ENCODE results near the gene SFT2D3. TPM values are rescaled to one million over a fixed set of nuclear protein-coding genes. Genes with fewer than 3 reads are reported as not detected.

SFT2D3 gene
- total RNA-seq, 1 donor: 7.0 TPM

DNA sequence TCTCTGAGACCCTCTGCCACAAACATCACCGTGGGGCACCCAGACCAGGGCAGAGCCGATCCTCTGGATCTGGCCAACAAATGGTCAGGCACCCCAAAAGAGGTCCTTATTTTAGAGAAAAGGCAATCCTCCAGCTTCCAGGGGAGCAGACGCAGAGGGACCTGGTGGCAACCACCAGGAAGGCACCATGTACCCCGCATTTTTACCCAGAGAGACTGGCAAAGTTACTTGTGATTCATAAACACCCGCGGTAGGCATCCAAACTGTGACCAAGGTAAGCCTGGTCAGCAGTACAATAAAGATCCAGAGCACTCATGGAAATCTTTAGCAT is 36.4 kb upstream of the SFT2D3 start:
- no peak overlapping the region for H3K4me3 ChIP-seq (ENCODE audit: low read depth, low read length)
- no peak for DNase-seq (ENCODE audit: low read depth)
- TF ChIP-seq, protein P1, sequence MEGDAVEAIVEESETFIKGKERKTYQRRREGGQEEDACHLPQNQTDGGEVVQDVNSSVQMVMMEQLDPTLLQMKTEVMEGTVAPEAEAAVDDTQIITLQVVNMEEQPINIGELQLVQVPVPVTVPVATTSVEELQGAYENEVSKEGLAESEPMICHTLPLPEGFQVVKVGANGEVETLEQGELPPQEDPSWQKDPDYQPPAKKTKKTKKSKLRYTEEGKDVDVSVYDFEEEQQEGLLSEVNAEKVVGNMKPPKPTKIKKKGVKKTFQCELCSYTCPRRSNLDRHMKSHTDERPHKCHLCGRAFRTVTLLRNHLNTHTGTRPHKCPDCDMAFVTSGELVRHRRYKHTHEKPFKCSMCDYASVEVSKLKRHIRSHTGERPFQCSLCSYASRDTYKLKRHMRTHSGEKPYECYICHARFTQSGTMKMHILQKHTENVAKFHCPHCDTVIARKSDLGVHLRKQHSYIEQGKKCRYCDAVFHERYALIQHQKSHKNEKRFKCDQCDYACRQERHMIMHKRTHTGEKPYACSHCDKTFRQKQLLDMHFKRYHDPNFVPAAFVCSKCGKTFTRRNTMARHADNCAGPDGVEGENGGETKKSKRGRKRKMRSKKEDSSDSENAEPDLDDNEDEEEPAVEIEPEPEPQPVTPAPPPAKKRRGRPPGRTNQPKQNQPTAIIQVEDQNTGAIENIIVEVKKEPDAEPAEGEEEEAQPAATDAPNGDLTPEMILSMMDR (IDR thresholded peaks at IDR 0.05; ENCODE audit: insufficient read depth, low read length): no peak

DNA sequence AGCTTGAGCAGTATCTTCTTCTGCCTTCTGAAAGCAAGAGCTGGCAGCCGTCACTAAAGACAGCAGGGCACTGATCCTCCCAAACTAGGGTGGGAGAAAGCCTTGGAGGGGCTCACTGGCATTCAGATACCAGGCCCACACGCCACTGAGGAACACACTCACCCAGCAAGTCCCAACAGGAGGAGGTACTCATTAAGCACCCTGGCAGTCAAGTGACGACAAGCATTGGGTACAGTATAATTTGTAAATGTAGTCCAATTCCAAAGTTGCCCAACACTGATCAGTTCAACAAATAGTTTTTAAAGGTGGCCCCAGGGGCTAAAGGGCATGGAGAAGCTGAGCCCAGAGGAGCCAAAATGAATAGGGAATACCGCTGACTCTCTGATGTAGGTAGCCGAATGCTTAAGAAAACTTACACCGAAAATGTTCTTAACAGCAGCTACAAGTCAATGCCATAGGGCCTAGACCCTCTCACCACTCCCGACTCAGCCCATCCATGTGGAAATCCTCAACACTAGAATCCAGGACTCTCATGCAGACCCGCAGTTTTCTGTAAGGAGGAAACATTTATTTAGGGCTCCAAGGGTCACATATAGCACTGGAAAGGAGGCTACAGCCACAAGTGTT is 35.9 kb upstream of the SFT2D3 start:
- TF ChIP-seq, protein P1 (IDR thresholded peaks at IDR 0.05; ENCODE audit: insufficient read depth, low read length): no peak
- H3K4me3 ChIP-seq (ENCODE audit: low read depth, low read length): no peak overlapping the region
- DNase-seq (ENCODE audit: low read depth): no peak

DNA sequence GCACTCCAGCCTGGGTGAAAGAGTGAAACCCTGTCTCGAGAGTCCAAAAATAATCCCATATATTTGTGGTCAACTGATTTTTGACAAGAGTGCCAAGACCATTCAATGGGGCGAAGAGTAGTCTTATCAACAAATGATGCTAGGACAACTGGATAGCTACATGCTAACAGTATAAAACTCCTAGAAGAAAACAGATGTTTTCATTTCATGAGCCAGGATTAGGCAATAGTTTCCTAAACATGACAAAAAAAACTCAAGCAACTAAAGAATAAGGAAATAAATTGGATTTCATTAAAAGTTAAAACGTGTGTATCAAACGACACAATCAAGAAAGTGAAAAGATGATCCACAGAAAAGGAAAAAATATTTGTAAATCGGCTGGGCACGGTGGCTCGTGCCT is 32.2 kb upstream of the SFT2D3 start:
- no peak overlapping the region for H3K4me3 ChIP-seq (ENCODE audit: low read depth, low read length)
- DNase-seq (ENCODE audit: low read depth): no peak
- TF ChIP-seq, protein P1 (IDR thresholded peaks at IDR 0.05; ENCODE audit: insufficient read depth, low read length): no peak

DNA sequence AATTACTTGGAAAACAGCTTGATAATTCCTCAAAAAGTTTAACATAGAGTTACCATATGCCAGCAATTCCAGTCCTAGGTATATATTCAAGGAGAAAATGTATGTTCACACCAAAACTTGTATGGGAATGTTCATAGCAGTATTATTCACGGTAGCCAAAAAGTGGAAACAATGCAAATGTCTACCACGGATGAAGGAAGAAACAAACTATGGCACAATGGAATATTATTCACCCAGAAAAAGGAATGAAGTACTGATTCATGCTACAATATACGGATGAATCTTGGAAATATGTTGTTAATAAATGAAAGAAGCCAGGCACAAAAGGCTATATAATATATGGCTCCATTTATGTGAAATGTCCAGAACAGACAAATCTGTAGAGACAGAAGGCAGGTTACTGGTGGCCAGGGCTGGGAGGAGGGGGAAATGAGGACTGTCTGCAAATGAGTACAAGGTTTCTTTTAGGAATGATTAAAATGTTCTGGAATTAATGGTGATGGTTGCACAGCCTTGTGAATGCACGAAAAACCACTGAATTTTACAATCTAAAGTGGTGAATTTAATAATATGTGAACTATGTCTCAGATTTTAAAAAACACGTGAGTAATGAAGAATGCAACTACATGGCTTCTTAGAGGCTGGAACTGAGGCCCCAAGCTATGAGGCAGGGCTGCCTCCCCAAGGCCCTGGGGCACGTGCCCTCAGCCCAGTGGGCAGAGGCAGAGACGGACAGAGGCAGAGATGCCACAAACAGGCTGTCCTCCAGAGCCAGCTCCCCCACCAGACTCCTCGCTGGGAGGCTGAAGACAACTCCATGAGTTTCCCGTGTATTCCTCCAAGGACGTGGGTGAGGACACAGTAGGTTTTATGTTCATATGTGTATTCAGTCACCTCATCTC is 31.0 kb upstream of the SFT2D3 start:
- DNase-seq (ENCODE audit: low read depth): no peak
- no peak overlapping the region for H3K4me3 ChIP-seq (ENCODE audit: low read depth, low read length)
- TF ChIP-seq, protein P1 (IDR thresholded peaks at IDR 0.05; ENCODE audit: insufficient read depth, low read length): no peak

DNA sequence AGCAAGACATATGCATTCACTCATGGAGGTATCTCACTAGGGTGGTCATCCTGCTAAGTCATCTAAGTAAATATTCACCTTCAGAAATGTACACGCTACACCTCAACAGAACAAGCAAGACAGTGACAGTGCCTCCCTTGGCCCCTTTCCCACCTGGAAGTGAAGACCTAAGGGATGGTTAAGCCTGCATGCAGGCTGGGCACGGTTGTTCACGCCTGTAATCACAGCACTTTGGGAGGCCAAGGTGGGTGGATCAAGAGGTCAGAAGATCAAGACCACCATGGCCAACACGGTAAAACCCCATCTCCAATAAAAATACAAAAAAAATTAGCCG is 30.4 kb upstream of the SFT2D3 start:
- TF ChIP-seq, protein P1 (IDR thresholded peaks at IDR 0.05; ENCODE audit: insufficient read depth, low read length): no peak
- H3K4me3 ChIP-seq (ENCODE audit: low read depth, low read length): no peak overlapping the region
- no peak for DNase-seq (ENCODE audit: low read depth)

DNA sequence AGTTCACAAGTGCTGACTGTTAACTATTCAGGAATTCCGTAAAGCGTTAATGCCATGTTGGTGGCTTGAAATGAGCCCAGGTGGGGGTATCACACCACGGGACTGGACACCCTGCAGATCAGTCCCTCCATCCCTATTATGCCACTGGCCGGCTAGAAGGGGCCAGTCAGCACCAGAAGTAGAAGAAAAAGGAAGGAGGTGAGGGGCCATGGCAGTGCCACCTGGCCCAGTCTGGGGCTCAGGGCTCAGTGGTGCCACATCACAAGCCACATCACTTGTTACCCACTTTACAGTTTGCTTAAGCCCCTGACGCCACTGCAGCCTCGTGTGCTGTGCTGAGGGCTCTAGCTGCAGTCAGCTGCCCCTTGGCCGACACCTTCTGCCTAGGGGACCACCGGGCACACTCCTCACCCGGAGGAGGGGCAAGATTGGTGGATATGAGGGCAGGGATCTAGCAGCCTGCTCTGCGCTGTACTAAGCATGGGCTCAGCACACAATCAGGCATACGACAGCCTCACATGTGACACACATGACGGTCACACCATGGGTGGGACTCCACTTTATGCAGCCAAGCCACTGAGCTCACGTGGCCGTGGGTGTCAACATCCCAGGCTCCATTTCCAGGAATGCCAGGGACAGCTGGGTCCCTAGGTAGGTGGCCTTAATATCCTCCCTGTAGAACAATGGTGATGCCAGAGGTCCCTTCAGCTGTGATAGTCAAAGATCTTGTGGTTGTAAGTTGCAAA is 29.6 kb upstream of the SFT2D3 start:
- no peak overlapping the region for H3K4me3 ChIP-seq (ENCODE audit: low read depth, low read length)
- no peak for DNase-seq (ENCODE audit: low read depth)
- TF ChIP-seq, protein P1 (IDR thresholded peaks at IDR 0.05; ENCODE audit: insufficient read depth, low read length): no peak

All from fibroblast of the aortic adventitia (primary cell).